ENCODE results near the gene MIA2.

GRCh38 chr14:39419272-39419671 is 185.6 kb downstream of the MIA2 start:
- TF ChIP-seq CTCF (IDR thresholded peaks at IDR 0.05; ENCODE audit: low read depth, low read length, poor library complexity, severe bottlenecking) (no peak), EZH2phosphoT487 (IDR thresholded peaks at IDR 0.05; ENCODE audit: borderline replicate concordance, low read length) (no peak)
